Ascending aorta (tissue), 2 donors: ENCODE measurements around the gene PTPN11. TPM values are rescaled to one million over a fixed set of nuclear protein-coding genes. Genes with fewer than 3 reads are reported as not detected.

Source experiments
- DNase-seq, 2 donors: peaks; one replicate each; pipeline ENCODE4 v3.0.0-alpha.2; 2019; ENCODE audit warnings: low spot score in 2 of 2
- H3K27ac ChIP-seq, 2 donors: fragments of 200-600 bp; sonication (generic); one replicate each; pipeline ENCODE4 v1.5.1; 2016 to 2017; ENCODE audit warnings: mild to moderate bottlenecking in 1 of 2
- H3K27me3 ChIP-seq: fragments of 200-600 bp; sonication (generic); one replicate; pipeline ENCODE4 v1.5.1; 2017
- H3K36me3 ChIP-seq, 2 donors: fragments of 200-600 bp; sonication (generic); one replicate each; pipeline ENCODE4 v1.5.1; 2016
- H3K4me1 ChIP-seq, 2 donors: fragments of 200-600 bp; sonication (generic); one replicate each; pipeline ENCODE4 v1.5.1; 2016 to 2017; ENCODE audit warnings: mild to moderate bottlenecking in 1 of 2
- H3K4me3 ChIP-seq, 2 donors: fragments of 200-600 bp; sonication (generic); one replicate each; pipeline ENCODE4 v1.5.1; 2016 to 2017; ENCODE audit warnings: mild to moderate bottlenecking in 1 of 2
- H3K9me3 ChIP-seq, 2 donors: fragments of 200-600 bp; sonication (generic); one replicate each; pipeline ENCODE4 v1.5.1; 2016
- intact Hi-C: fragments of 100-400 bp; cut with DNase I; formaldehyde crosslinking; loops from one replicate; pipeline ENCODE4 v1.15.1; 2023
- total RNA-seq: library from RNA; depleted of rRNA; stranded (reverse); fragments of >200 nt; gene quantifications from one replicate; pipeline ENCODE4 v1.1.0, GENCODE V29; 2016
- TF ChIP-seq, protein P1 (sequence below), 3 experiments: fragments of 200-600 bp in 2 of 3; fragments of 450-650 bp in 1 of 3; sonication (generic) in 2 of 3; IDR thresholded peaks; one replicate each; pipeline ENCODE4 v1.5.1; 2016 to 2019; ENCODE audit warnings: antibody characterized with exemption in 3 of 3, mild to moderate bottlenecking in 1 of 3, moderate library complexity in 1 of 3

PTPN11 gene
- total RNA-seq, 1 donor from 2014 or later: 70.2 TPM

GRCh38 chr12:112422531-112422930 lies 3.8 kb downstream of the PTPN11 start:
- no peak overlapping the region for H3K27ac ChIP-seq
- DNase-seq: peak in 1 of 2 donors; percentile 50

DNA sequence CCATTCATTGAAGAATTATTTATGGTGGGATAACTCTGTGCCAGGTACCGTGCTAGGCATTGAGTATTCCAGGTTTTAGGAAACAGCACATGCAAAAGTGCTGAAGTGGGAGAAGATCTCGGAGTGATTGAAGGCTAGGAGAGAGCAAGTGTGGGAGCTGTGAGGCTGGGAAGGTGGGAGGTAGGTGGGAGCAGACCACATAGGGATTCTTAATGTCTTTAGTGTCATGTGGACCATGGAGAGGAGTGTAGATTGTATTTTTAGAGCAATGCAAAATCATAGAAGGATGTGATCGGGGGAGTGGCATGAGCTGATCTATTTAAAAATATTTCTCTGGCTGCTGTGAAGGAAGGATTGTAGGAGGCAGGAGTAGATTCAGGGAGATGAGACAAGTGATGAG lies 5.4 kb downstream of the PTPN11 start:
- no peak for DNase-seq
- Histone ChIP-seq H3K27ac (no peak overlapping the region), H3K9me3 (no peaks in the 10 kb centered on the region), H3K4me3 (no peak overlapping the region), H3K36me3 (no peaks in the 10 kb centered on the region), H3K27me3 (no peaks in the 10 kb centered on the region), H3K4me1 (peaks cover 7 to 35% of the 10 kb centered on the region in 2 donors)
- TF ChIP-seq, protein P1, sequence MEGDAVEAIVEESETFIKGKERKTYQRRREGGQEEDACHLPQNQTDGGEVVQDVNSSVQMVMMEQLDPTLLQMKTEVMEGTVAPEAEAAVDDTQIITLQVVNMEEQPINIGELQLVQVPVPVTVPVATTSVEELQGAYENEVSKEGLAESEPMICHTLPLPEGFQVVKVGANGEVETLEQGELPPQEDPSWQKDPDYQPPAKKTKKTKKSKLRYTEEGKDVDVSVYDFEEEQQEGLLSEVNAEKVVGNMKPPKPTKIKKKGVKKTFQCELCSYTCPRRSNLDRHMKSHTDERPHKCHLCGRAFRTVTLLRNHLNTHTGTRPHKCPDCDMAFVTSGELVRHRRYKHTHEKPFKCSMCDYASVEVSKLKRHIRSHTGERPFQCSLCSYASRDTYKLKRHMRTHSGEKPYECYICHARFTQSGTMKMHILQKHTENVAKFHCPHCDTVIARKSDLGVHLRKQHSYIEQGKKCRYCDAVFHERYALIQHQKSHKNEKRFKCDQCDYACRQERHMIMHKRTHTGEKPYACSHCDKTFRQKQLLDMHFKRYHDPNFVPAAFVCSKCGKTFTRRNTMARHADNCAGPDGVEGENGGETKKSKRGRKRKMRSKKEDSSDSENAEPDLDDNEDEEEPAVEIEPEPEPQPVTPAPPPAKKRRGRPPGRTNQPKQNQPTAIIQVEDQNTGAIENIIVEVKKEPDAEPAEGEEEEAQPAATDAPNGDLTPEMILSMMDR (IDR thresholded peaks at IDR 0.05): no peak
- intact Hi-C loops: no loop called here

More at GRCh38 chr12:112422531-112422930, 3.8 kb downstream of the PTPN11 start:
- Histone ChIP-seq H3K9me3 (no peaks in the 10 kb centered on the region), H3K36me3 (no peaks in the 10 kb centered on the region), H3K4me1 (peaks cover 7 to 43% of the 10 kb centered on the region in 2 donors), H3K4me3 (no peak overlapping the region), H3K27me3 (no peaks in the 10 kb centered on the region)
- TF ChIP-seq, protein P1 (IDR thresholded peaks at IDR 0.05): no peak
- intact Hi-C loops: no loop called here

DNA sequence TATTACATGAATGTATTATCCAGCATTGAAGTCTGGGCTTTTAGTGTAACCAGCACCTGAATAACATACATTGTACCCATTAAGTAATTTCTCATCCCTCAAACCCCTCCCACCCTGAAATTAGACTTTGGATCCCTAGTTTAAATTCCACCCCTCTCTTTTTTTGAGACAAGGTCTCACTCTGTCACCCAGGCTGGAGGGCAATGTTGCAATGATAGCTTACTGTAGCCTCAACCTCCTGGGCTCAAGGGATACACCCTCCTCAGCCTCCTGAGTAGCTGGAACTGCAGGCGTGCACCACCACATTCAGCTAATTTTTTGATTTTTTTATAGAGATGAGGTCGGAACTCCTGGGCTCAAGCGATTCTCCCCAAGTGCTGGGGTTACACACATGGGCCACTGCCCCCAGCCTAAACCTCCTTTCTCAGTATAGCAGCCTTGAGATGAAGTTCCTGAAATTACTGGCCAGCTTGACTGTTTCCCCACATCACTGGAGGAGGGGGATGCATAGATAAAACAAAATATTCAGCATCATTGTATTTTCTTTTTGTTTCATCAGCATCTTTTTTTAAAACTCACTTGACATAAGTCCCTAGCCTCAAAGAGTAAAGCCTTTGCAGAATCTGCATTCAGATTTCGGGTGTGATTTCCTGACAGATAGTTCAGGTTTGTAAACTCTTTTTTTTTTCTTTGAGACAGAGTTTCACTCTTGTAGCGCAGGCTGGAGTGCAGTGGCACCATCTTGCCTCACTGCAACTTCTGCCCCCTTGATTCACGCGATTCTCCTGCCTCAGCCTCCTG lies 7.0 kb downstream of the PTPN11 start:
- no peak overlapping the region for H3K4me3 ChIP-seq
- TF ChIP-seq, protein P1 (IDR thresholded peaks at IDR 0.05): no peak
- H3K27me3 ChIP-seq: no peaks in the 10 kb centered on the region
- no peak overlapping the region for H3K27ac ChIP-seq
- DNase-seq: no peak
- H3K9me3 ChIP-seq: no peaks in the 10 kb centered on the region
- H3K4me1 ChIP-seq: peaks cover 0 to 23% of the 10 kb centered on the region in 2 donors
- intact Hi-C loops: no loop called here
- H3K36me3 ChIP-seq: no peaks in the 10 kb centered on the region

GRCh38 chr12:112427760-112428159 lies 9.0 kb downstream of the PTPN11 start:
- Histone ChIP-seq H3K9me3 (no peaks in the 10 kb centered on the region), H3K4me1 (peaks cover 0 to 6% of the 10 kb centered on the region in 2 donors), H3K27ac (no peak overlapping the region), H3K36me3 (no peaks in the 10 kb centered on the region), H3K4me3 (no peak overlapping the region), H3K27me3 (no peaks in the 10 kb centered on the region)
- no peak for DNase-seq
- intact Hi-C loops: no loop called here
- TF ChIP-seq, protein P1 (IDR thresholded peaks at IDR 0.05): no peak

GRCh38 chr12:112430929-112431328 lies 12.2 kb downstream of the PTPN11 start:
- DNase-seq: no peak
- TF ChIP-seq, protein P1 (IDR thresholded peaks at IDR 0.05): no peak
- H3K9me3 ChIP-seq: no peaks in the 10 kb centered on the region
- intact Hi-C loops: no loop called here
- no peaks in the 10 kb centered on the region for H3K4me1 ChIP-seq
- no peaks in the 10 kb centered on the region for H3K36me3 ChIP-seq
- H3K4me3 ChIP-seq: no peak overlapping the region
- no peaks in the 10 kb centered on the region for H3K27me3 ChIP-seq
- no peak overlapping the region for H3K27ac ChIP-seq
